Activated T-helper 9 cell treated with anti-CD3 and anti-CD28 coated beads, Interleukin-2, amount 50 U/mL, for 16 hours (primary cell): ENCODE measurements around the gene TMEM87A.
"Not testable (repeated sequence)": the region's sequence is repeated elsewhere in the genome, so short reads cannot be mapped to it uniquely, and the experiment has no call there.

Experiments used
- DNase-seq: peaks from one replicate; pipeline ENCODE4 v3.0.0-alpha.2; 2020; ENCODE audit warnings: low read depth

Gene TMEM87A, protein sequence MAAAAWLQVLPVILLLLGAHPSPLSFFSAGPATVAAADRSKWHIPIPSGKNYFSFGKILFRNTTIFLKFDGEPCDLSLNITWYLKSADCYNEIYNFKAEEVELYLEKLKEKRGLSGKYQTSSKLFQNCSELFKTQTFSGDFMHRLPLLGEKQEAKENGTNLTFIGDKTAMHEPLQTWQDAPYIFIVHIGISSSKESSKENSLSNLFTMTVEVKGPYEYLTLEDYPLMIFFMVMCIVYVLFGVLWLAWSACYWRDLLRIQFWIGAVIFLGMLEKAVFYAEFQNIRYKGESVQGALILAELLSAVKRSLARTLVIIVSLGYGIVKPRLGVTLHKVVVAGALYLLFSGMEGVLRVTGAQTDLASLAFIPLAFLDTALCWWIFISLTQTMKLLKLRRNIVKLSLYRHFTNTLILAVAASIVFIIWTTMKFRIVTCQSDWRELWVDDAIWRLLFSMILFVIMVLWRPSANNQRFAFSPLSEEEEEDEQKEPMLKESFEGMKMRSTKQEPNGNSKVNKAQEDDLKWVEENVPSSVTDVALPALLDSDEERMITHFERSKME

DNA sequence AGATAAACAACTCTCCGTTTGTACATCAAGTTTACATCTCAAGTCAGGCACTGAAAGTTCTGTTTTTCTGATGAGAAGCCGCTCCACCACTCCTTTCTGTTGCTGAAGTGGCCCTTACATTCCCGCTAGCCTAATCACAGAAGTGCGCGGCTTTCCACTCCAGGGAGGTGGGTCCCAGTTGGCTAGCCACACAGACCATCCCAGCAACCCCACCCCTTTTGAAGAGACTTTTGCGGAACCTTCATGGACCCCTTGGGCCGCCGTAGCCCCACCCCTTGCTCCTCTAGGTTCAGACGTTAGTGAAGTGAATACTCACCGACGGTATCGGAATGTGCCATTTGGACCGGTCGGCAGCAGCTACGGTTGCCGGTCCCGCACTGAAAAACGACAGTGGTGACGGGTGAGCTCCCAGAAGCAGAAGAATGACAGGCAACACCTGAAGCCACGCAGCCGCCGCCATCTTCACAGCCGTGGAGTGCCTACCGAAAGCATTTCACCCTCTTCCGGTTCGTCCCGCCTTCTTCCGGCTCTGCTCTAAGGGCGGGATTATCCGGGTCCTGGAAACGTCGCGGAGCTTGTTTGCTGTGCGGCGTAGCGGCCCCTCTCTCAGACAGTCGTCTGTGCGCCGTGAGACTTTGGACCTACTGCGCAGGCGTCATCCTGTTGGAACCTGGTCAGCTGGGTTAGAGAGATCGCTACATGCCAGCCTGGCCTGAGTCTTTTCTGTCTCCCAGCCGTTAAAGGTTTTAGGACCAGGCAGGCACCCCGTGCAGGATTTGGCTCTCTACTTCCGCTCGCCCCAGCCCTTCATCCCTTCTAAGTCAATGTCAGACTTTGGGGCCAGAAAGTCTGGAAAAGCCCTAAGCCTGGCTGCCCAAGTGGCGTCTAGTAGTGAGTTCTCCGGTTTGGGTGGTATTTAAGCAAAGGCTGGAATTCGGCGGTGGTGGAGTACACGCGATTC lies at the start of gene TMEM87A, which contains the start of gene GANC:
TSS of gene TMEM87A (minus strand) at position 495 of the 961 bp plus-strand sequence. CDS start at position 460, 35 bp downstream.
TSS of gene GANC (plus strand) at position 263 of the 961 bp plus-strand sequence. CDS start 1,281 bp downstream, outside the sequence.
- DNase-seq = peak; percentile 94

DNA sequence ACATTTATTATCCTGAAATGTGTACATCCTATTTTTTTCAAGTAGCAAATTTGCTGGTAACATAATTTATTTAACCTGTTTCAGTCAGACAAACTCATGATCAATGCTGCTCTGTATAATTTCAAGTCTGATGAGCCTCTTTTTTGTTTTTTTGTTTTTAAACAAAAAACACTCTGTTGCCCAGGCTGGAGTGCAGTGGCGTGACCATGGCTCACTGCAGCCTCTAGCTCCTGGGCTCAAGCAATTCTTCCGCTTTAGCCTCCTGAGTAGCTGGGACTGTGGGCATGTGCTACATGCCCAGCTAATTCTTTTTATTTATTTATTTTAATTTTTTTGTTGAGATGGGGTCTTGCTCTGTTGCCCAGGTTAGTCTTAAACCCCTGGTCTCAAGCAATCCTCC lies 46.0 kb upstream of the TMEM87A start:
- DNase-seq = no peak

DNA sequence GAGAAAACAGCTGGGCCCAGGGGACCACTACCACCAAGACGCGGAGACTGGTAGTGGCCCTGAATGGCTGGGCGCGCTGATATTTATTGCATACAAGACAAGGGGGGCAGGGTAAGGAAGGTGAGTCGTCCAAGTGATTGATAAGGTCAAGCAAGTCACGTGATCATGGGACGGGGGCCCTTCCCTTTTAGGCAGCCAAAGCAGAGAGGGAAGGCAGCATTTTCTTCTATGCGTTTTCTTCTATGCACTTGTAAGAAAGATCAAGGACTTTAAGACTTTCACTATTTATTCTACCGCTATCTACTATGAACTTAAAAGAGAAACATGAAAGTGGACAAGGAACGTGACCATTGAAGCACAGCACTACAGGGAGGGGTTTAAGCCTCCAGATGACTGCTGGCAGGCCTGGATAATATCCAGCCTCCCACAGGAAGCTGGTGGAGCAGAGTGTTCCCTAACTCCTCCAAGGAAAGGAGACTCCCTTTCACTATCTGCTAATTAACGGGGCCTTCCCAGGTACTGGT lies 43.1 kb upstream of the TMEM87A start:
- DNase-seq = not testable (repeated sequence)

DNA sequence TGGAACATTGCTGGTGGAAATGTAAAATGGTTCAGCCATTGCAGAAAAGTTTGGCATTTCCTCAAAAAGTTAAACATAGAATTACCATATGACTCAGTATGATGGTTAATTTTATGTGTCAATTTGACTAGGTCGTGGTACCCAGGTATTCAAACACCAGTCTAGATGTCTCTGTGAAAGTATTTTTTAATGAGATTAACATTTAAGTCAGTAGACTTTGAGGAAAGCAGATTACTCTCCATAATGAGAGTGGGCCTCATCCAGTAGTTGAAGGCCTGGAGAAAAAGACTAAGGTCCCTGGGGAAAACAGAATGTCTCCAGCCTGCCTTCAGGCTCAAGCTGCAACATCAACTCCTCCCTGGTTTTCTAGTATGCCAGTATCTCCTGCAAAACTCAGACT lies 42.3 kb upstream of the TMEM87A start:
- DNase-seq = no peak

DNA sequence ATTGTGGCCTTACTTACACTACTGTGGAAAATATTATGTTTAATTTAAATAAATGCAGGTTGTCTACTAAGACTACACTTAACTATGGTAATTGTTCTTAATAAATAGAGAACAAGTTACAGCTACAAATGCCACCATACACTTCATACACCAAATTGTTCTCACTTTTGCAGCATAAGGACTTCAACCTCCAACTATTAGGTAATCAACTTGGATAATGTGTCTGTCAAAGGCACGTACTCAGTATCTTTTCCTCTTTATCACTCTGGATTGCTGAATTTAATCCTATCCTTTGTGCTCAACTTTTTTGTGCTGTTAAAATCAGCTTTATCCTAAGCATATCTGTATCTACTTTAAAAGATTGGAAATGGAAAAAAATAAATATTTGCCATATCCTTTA lies 41.6 kb upstream of the TMEM87A start:
- DNase-seq = no peak

DNA sequence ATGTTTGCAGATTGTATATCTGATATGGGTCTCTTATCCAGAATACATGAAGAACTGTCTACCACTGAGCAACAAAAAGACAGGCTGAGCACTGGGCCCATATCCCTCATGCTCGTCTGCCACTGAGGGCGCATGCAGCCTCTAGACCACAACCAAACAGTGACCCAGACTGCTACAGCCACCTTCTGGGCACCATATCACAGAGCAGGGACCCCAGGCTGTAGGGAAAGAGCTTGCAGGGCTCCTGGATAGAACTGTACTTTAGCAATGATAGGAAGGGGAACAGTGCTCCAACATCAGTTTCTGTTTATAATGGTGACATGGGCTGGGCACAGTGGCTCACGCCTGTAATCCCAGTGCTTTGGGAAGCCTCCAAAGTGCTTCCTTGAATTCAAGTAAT lies 40.2 kb upstream of the TMEM87A start:
- DNase-seq = no peak

DNA sequence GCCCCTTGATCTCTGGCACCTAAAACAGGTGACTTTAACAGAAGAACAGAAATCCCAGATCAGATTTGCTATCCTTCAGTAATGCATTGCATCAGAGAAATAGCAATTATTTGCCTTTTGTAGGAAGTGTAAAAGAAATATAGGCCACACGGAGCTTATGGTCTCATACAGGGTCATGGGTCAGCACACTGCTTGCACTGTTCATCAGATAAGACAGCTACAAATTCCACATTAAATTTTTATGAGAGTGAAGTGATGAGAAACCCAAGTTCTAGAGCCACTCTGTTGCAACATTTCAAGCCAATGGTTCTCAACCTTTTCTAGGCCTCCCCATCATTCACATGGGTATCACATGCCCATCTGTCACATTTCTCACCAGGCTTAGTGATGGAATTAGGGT lies 33.4 kb upstream of the TMEM87A start:
- no peak for DNase-seq

DNA sequence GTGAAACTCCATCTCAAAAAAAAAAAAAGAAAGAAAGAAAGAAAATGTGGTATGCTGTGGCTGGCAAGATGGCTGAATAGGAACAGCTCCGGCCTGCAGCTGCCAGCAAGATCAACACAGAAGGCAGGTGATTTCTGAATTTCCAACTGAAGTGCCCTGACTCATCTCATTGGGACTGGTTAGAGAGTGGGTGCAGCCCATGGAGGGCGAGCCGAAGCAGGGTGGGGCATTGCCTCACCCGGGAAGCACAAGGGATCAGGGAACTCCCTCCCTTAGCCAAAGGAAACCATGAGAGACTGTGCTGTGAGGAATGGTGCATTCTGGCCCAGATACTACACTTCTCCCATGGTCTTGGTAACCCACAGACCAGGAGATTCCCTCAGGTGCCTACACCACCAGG lies 27.8 kb upstream of the TMEM87A start:
- DNase-seq = not testable (repeated sequence)

DNA sequence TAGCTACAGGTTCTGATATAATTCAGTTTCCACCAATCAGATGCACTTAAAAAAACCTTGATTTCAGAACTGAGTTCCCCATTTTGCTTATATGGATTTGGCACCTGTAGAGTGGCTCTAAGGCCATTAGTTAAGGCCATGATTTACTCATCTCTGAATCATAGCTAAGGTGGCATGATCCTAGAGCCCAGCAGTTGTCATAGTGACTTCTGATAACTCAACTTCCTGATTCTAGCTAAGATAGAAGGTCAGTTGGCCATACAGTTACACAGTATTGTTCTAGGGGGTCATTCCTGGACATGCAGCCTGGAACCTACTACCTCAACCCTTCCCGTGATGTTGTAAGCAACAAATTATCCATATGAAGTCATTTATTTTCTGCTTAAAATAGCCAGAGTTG lies 15.9 kb upstream of the TMEM87A start:
- DNase-seq = no peak

DNA sequence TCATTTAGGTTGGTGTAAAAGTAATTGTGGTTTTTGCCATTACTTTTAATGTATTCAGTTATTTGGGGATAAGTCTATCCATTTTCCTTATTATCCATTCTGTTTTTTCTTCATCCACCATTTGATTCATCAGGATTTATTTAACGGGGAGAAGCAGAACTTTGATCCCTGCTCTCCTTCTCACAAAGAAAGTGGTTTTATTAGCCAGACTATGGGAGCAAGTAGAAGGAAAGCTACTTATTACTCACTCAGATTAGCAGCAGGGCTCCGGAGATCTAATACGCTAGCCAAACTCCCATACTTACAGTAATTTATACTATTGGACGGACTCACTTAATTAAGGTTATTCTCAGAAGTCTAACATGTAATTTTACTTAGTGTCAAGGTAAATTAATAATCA lies 14.7 kb upstream of the TMEM87A start:
- no peak for DNase-seq

DNA sequence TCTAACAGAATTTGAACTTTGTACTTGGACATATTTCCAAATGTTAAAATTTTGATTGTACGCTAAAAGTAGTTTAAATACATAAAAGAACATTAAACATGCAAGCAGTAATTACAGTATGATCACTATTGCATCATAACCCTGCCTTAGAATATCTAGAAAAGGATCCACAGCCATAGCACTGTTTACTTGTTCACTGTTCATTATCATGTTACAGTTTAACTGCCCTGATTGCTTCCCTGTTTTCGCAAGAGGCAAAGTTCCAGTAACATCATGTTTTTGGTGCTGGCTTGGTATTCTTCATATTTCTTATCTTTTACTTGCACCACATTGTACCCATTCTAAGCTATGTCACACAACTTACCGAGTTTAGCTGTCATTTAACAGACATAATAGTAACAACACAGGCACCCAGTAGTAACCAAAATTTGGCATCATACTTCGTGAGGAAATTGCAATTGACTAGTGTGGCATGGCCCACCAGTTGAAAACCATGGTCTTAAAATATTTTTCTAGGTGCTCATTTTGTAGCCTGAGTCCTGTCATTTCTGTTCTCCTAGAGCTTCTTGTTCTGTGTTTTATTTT lies 13.3 kb upstream of the TMEM87A start:
- no peak for DNase-seq

DNA sequence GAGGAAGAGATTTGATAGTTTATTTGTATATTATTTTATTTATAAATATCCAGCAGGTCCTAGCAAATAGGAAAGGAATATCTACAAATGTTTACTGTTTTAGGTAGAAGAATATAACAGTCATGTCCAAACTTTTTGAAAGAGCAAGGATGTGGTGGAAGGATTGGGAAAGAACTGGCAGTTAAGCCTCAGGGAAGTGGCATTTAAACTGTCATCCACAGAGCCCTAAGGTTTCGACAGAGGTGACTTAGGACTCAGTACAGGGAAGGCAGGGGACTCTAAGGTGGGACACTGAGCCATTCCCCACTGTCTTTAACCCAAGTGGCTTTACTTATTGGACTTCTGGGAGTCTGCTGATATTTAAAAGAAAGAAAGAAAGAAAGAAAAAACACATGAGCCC lies 11.8 kb upstream of the TMEM87A start:
- DNase-seq = no peak

DNA sequence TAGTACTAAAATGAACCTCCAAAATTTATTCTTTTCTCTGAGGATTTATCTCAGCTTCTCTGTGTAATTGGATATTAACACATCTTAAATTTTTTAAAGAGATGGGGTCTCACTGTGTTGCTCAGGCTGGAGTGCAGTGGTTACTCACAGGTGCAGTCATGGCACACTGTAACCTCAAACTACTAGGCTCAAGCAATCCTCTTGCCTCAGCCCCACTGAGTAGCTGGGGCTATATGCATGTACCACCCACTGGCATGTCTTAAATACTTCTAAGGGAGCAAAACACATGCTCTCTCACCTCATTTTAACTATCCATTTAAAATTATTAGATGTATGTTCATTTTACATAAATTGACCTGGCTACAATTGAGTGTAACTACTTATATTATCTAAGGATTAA lies 11.3 kb upstream of the TMEM87A start:
- DNase-seq = no peak

DNA sequence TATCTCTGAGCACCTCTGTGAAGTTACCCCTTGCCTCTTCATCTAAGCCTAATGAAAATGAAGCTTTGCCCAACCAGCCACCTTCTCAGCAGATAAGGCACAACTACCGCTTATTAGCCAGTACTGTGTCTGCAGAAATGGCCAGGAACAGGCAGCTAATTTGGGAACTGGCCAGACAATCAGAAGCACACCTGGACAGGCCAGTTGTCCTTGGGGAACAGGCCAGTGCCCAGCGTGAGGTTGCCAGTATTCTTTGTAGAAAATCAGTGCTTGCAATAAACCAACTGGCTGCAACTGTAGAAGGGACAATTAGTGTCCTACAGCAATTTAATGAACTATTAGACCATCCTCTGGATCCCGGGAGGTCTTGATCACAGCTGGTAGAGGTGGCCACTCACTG lies 10.4 kb upstream of the TMEM87A start:
- DNase-seq = no peak

DNA sequence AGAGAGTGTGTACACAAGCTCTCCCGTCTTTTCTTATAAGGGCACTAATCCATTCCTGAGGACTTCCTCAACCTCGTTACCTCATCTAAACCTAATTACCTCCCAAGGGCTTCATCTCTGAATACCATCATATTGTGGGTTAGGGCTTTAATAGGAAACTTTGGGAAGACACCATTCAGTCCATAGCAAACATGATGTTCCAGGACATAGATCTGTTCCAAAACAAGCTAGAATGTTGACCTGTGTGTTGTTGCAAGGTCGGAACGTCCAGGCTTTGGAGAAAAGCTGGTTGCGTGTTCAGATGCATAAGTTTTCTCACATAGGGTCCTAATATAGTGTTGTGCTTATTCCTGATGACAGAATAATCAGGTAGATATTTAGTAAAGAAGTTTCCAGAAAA lies 9.7 kb upstream of the TMEM87A start:
- no peak for DNase-seq

DNA sequence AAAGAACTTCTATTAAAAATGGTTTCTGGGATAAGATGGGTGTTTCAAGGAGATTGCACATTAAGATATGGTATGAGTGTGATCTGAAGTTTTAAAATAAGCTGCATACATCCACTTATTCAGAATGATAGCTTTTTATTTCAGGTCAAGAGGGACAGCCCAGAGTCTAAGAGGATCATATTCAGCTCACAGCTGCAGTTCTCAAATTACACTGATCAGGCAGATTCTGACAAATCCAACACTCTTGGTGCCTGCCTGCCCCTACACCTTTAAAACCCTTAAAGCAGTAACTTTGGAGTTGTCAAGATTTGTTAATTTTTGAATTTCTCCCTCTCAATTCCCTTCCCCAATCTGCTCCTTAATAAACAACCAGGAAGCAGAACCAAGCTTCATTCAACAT lies 9.1 kb upstream of the TMEM87A start:
- DNase-seq = no peak

DNA sequence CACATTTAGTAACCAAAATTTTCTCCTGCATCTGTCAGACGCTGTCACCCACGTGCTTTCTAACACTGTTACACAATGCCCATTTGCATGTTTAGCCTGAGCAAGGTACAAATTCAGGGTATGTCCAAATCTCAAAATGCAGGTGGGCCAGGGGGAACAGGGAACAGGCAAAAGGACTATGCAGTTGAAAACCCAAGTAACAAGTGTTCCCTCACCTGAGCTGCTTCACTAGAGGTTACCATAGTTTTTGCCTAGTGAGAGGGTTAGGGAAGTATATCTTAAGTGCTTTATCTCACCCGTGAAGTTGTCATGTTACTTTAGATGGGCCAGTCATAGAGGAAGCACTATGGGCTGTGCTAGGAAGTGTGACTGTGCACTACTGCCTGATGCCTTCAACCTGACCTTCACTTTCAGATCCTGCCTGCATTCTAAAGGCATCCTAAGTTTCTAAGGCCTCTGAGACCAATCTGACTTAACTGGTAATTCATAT lies 6.0 kb upstream of the TMEM87A start:
- DNase-seq = no peak

DNA sequence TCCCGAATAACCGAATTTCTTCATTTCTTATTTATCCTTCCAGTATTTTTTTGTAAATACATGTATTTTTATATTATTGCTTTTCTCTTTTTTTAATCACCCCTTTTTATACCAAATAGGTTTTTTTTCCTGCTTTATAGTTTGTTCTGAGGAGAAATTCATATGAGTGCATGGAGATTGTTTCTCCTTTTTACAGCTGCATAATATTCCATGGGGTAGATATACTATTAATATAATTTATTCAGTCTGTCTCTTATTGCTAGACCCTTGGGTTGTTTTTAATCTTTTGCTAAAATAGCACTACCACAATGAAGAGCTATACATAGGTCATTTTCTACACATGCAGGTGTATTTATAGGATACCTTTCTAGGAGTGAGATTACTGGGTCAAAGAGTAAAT lies 3.5 kb upstream of the TMEM87A start:
- DNase-seq = no peak

DNA sequence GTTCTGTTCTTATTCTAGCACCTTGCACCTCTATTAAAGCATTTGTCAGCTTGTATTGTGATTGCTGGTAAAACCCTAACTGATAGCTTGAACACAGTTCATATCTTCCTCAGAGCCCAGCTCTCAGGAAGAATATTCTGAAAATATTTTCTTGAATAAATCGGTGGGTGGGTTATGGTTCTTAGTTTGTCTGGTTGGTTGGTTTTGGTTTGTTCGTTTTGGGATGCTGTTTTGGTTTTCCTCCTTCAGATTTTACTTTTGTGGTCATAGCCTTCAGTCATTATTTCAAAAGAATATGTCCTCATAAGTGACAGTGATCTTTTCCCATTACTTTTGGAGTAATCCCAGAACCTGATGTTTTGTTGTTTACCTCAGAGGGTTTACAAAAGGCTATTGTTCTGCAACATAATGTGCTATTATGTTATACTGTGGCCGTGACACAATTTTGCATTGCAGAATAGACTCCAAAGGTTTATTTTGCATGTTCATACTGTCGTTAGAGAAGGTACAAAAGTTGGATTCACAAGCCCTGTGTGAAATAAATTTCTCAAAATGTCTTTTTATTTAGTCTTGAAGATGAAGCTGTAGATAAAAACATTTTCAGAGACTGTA lies 2.7 kb upstream of the TMEM87A start:
- DNase-seq = no peak

DNA sequence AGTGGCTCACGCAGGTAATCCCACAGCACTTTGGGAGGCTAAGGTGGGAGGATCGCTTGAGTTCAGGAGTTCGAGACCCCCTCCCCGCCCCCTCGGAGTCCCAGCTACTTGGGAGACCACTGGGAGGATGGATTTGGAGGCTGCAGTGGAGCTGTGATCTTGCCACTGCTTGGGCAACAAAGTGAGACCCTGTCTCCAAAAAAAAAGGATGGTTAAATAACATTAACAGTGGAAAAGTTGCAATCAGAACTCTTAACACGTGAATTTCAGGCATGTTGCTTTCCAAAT lies 1.4 kb upstream of the TMEM87A start:
- no peak for DNase-seq

DNA sequence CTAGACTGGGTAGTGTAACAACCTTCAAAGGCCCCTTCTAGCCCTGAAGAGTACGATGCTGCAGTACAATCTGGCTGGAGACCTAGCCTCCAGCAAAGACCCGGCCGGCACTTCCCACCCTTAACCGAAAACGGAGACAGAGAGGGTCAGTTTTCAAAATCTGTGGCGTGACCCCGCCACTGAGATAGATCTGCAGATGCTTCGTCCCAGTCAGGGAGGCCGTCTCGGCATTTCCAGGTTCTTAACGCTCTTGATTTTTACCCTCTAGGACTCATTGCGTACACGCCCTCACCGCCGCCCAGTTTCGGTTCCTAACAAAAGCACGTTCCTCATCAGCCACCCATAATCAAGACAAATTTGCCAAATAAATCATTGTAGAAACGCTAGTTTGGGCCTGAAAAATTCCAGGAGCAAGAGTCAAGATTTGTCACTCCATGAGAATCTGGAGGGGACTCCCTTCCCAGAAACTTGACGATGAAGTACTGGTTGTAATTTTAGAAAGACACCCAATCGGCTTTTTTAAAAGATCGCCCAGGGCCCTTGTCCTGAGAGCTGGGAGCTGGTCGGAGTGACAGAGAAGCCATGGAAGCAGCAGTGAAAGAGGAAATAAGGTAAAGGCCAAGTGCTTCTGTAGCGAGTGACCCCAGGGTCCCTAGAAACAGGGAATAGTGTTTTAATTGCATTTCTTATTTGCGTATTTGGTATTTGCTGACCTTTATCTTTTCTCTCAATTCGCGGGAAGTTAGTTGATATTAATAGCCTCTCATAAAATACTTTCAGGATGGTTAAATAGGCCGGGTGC lies 868 bp upstream of the TMEM87A start:
- DNase-seq = peak; percentile 45
